H1 (cell line): ENCODE data around the gene PIEZO1. TPM values are rescaled to one million over a fixed set of nuclear protein-coding genes. Genes with fewer than 3 reads are reported as not detected.

ENCODE experiments used
- CTCF ChIA-PET: fragments of 300-600 bp; sonication (Branson Sonifier 250); formaldehyde crosslinking; loops from one replicate; lab custom pipeline; 2021; ENCODE audit not compliant: partially characterized antibody; lab: Charles Lee
- POLR2A ChIA-PET: fragments of 300-600 bp; sonication (Branson Sonifier 250); formaldehyde crosslinking; loops from one replicate; lab custom pipeline; 2021; ENCODE audit warnings: inconsistent platforms; ENCODE audit not compliant: partially characterized antibody; lab: Charles Lee
- DNase-seq, 2 experiments: peaks; one replicate each; pipeline versions ENCODE4 v3.0.0 to v3.0.0-alpha.2; 2010 to 2022; ENCODE audit warnings: low spot score in 2 of 2, low read depth in 1 of 2, mixed read lengths in 1 of 2
- FAIRE-seq: peaks from 2 replicates; lab custom pipeline; 2011; peaks lifted over from hg19 to GRCh38; lab: Jason Lieb, UNC
- H2AFZ ChIP-seq: 2 replicates; pipeline ENCODE4 v1.8.1; 2012; ENCODE audit warnings: low read length, inconsistent platforms
- H2AK5ac ChIP-seq: 2 replicates; pipeline ENCODE4 v1.6.1; 2013; ENCODE audit warnings: low read depth, low read length
- H2BK120ac ChIP-seq: replicated peaks from 2 replicates; pipeline ENCODE3; 2013; ENCODE audit warnings: low read depth, low read length, inconsistent platforms
- H2BK12ac ChIP-seq: 2 replicates; pipeline ENCODE4 v1.6.1; 2013; ENCODE audit warnings: low read depth, low read length
- H2BK15ac ChIP-seq: 2 replicates; pipeline ENCODE4 v1.6.1; 2013; ENCODE audit warnings: low read length
- H2BK20ac ChIP-seq: 2 replicates; pipeline ENCODE4 v1.6.1; 2013; ENCODE audit warnings: low read length
- H2BK5ac ChIP-seq: 2 replicates; pipeline ENCODE4 v1.6.1; 2013; ENCODE audit warnings: low read depth, low read length
- H3K14ac ChIP-seq: 2 replicates; pipeline ENCODE4 v1.6.1; 2013; ENCODE audit warnings: inconsistent platforms; ENCODE audit not compliant: insufficient read length
- H3K18ac ChIP-seq: 2 replicates; pipeline ENCODE4 v1.6.1; 2013; ENCODE audit warnings: low read length; ENCODE audit errors: extremely low read depth
- H3K23ac ChIP-seq: 2 replicates; pipeline ENCODE4 v1.6.1; 2013; ENCODE audit warnings: inconsistent platforms; ENCODE audit not compliant: insufficient read length
- H3K23me2 ChIP-seq: 2 replicates; pipeline ENCODE4 v1.6.1; 2013; ENCODE audit warnings: low read depth, low read length
- H3K27ac ChIP-seq: 2 replicates; pipeline ENCODE4 v1.6.1; 2011; ENCODE audit warnings: low read depth, low read length, inconsistent platforms
- H3K27me3 ChIP-seq, 4 experiments: replicated peaks in 1 of 4; 1 replicate in 1 of 4; 2 replicates in 3 of 4; pipeline versions ENCODE4 v1.6.1 to v1.8.1; 2011 to 2013; ENCODE audit warnings: low read length in 3 of 4, mild to moderate bottlenecking in 3 of 4, inconsistent platforms in 2 of 4, mixed read lengths in 2 of 4, moderate library complexity in 1 of 4; ENCODE audit not compliant: control insufficient read depth in 3 of 4, insufficient read depth in 3 of 4; ENCODE audit errors: extremely low read depth in 1 of 4
- H3K36me3 ChIP-seq, 4 experiments: 2 replicates each; pipeline versions ENCODE4 v1.6.1 to v1.8.1; 2011 to 2013; ENCODE audit warnings: mild to moderate bottlenecking in 4 of 4, low read length in 3 of 4, moderate library complexity in 2 of 4, control low read depth in 1 of 4, inconsistent platforms in 1 of 4; ENCODE audit not compliant: insufficient read depth in 4 of 4, control insufficient read depth in 2 of 4
- H3K4ac ChIP-seq: replicated peaks from 2 replicates; pipeline ENCODE3; 2013; ENCODE audit warnings: low read length, low read depth, mixed read lengths, inconsistent platforms; ENCODE audit not compliant: insufficient read length
- H3K4me1 ChIP-seq, 4 experiments: replicated peaks in 1 of 4; 1 replicate in 1 of 4; 2 replicates in 3 of 4; pipeline versions ENCODE4 v1.6.1 to v1.8.1; 2011 to 2013; ENCODE audit warnings: low read length in 3 of 4, inconsistent platforms in 2 of 4, mixed read lengths in 1 of 4; ENCODE audit not compliant: insufficient read depth in 4 of 4, control insufficient read depth in 3 of 4
- H3K4me2 ChIP-seq, 2 experiments: 2 replicates each; pipeline versions ENCODE4 v1.6.1 to v1.8.1; 2011 to 2013; ENCODE audit warnings: low read depth in 2 of 2, low read length in 2 of 2, control low read depth in 1 of 2, inconsistent platforms in 1 of 2, mild to moderate bottlenecking in 1 of 2; ENCODE audit not compliant: insufficient read depth in 1 of 2
- H3K4me3 ChIP-seq, 4 experiments: fragments of 200-600, 300-600 bp in 1 of 4; sonication (generic), shearing (Covaris generic), sonication (Bioruptor Twin) in 1 of 4; 2 replicates each; pipeline versions ENCODE4 v1.5.1 to v1.8.1; 2011 to 2016; ENCODE audit warnings: low read length in 4 of 4, low read depth in 3 of 4, control low read depth in 2 of 4, inconsistent platforms in 2 of 4, mild to moderate bottlenecking in 2 of 4, mixed read lengths in 1 of 4, moderate library complexity in 1 of 4; ENCODE audit not compliant: insufficient read depth in 2 of 4; ENCODE audit errors: extremely low read depth in 1 of 4
- H3K56ac ChIP-seq: replicated peaks from 2 replicates; pipeline ENCODE3; 2013; ENCODE audit warnings: low read depth, mild to moderate bottlenecking, mixed read lengths, low read length, inconsistent platforms; ENCODE audit not compliant: insufficient read length
- H3K79me1 ChIP-seq: 2 replicates; pipeline ENCODE4 v1.6.1; 2013; ENCODE audit warnings: low read depth, low read length, control low read depth
- H3K79me2 ChIP-seq, 2 experiments: 2 replicates each; pipeline versions ENCODE4 v1.6.1 to v1.8.1; 2012 to 2013; ENCODE audit warnings: low read length in 2 of 2, mild to moderate bottlenecking in 2 of 2, inconsistent platforms in 1 of 2; ENCODE audit not compliant: insufficient read depth in 2 of 2, control insufficient read depth in 1 of 2
- H3K9ac ChIP-seq, 4 experiments: replicated peaks in 1 of 4; 1 replicate in 1 of 4; 2 replicates in 3 of 4; pipeline versions ENCODE4 v1.6.1 to v1.8.1; 2011 to 2013; ENCODE audit warnings: low read depth in 3 of 4, low read length in 3 of 4, control low read depth in 2 of 4, mild to moderate bottlenecking in 2 of 4, moderate library complexity in 2 of 4, inconsistent platforms in 1 of 4; ENCODE audit errors: extremely low read depth in 1 of 4
- H3K9me3 ChIP-seq, 2 experiments: 2 replicates each; pipeline versions ENCODE4 v1.6.1 to v1.8.1; 2012 to 2013; ENCODE audit warnings: mild to moderate bottlenecking in 2 of 2, moderate library complexity in 2 of 2, control low read depth in 1 of 2, inconsistent platforms in 1 of 2, low read depth in 1 of 2, low read length in 1 of 2, mixed read lengths in 1 of 2; ENCODE audit not compliant: insufficient read depth in 2 of 2
- H4K20me1 ChIP-seq, 2 experiments: replicated peaks in 1 of 2; 2 replicates each; pipeline versions ENCODE3 to v1.8.1; 2011 to 2013; ENCODE audit warnings: inconsistent platforms in 2 of 2, low read length in 2 of 2, mild to moderate bottlenecking in 1 of 2; ENCODE audit not compliant: insufficient read depth in 2 of 2, control insufficient read depth in 1 of 2
- H4K5ac ChIP-seq: 2 replicates; pipeline ENCODE4 v1.6.1; 2013; ENCODE audit warnings: low read length, low read depth, mixed read lengths, inconsistent platforms; ENCODE audit not compliant: insufficient read length
- H4K8ac ChIP-seq: 2 replicates; pipeline ENCODE4 v1.8.0; 2013; ENCODE audit warnings: mild to moderate bottlenecking, moderate library complexity, low read length, inconsistent platforms; ENCODE audit not compliant: insufficient read depth; ENCODE audit errors: extremely low read depth
- H4K91ac ChIP-seq: replicated peaks from 2 replicates; pipeline ENCODE3; 2013; ENCODE audit warnings: low read length, mixed read lengths, inconsistent platforms; ENCODE audit not compliant: insufficient read length
- ATF2 ChIP-seq: IDR thresholded peaks from 2 replicates; pipeline ENCODE4 v1.6.1; 2012; ENCODE audit warnings: low read length, inconsistent platforms
- WGBS, 2 experiments: shearing (Covaris generic) in 1 of 2; methylation state at CpG; one replicate each; pipeline versions ENCODE4 v1.1.6 to v1.1.7; 2013 to 2015; ENCODE audit warnings: low lambda C conversion rate in 2 of 2, mixed read lengths in 2 of 2, inconsistent platforms in 1 of 2, low coverage in 1 of 2, missing lambda C conversion rate in 1 of 2; ENCODE audit not compliant: insufficient replicate concordance in 2 of 2, insufficient coverage in 1 of 2, insufficient read length in 1 of 2; ENCODE audit errors: extremely low coverage in 1 of 2, missing lambda C conversion rate in 1 of 2; 5-methylcytosine and 5-hydroxymethylcytosine counted together
- polyA plus RNA-seq, 7 experiments: library from polyadenylated mRNA; depleted of rRNA in 3 of 7; stranded (reverse) in 5 of 7; unstranded in 2 of 7; fragments of >200 nt in 5 of 7; fragments of 200-250 nt in 2 of 7; gene quantifications; 1 replicate in 5 of 7; 2 replicates in 1 of 7; 4 replicates in 1 of 7; pipeline versions ENCODE4 v1.2.1 to v1.2.3, GENCODE V29; 2011 to 2013; ENCODE audit warnings: missing spikeins in 2 of 7, mixed read lengths in 2 of 7
- total RNA-seq: library from RNA; stranded (reverse); fragmentation: NEBNext Ultra II Directional; extraction: Animal tissue kit (Norgen Biotek cat#: 25700); gene quantifications from 2 replicates; pipeline ENCODE4 v1.2.1, GENCODE V29; 2021

The PIEZO1 gene
- total and polyA plus RNA-seq, 2 of the 8 experiments (the other 6 are each of a cell fraction or from before 2014, with no cell fraction given): 42.3 to 67.5 TPM

- H3K14ac ChIP-seq: no peak overlapping the region
- no peak overlapping the region for H2BK120ac ChIP-seq
- H3K18ac ChIP-seq: no peak overlapping the region
- TF ChIP-seq ATF2: no peak
- H4K8ac ChIP-seq: no peak overlapping the region
- peak overlapping the region; percentile 17 for H3K4ac ChIP-seq
- no peak for FAIRE-seq
- no peaks in the 10 kb centered on the region for H3K27me3 ChIP-seq
- no peak overlapping the region for H2BK5ac ChIP-seq
- no peaks in the 10 kb centered on the region for H3K9me3 ChIP-seq
- peaks cover 5% of the 10 kb centered on the region for H3K79me1 ChIP-seq
- peak overlapping the region; percentile 46; the same call in 1 of the 2 replicates for H2BK15ac ChIP-seq
- no peak overlapping the region for H4K91ac ChIP-seq
- no peak overlapping the region for H3K23ac ChIP-seq
- H4K20me1 ChIP-seq: peaks cover 0 to 11% of the 10 kb centered on the region in 2 experiments
- H3K27ac ChIP-seq: no peak overlapping the region
- H2BK12ac ChIP-seq: peak overlapping the region; percentile 12; the same call in 1 of the 2 replicates
- no peak overlapping the region; the same call in 1 of the 2 replicates for H2AK5ac ChIP-seq
- H3K56ac ChIP-seq: no peak overlapping the region
- H2BK20ac ChIP-seq: no peak overlapping the region
- CTCF ChIA-PET: interaction anchor here (0.5 to 25.0 kb wide), 12 partner anchors 9 to 171 kb away, joined by 3 to 251 read pairs (median 4); no protein-coding TSS in a partner anchor
- H3K4me1 ChIP-seq: peaks cover 3 to 36% (median 21%) of the 10 kb centered on the region in 4 experiments
- no peak for DNase-seq
- no peak overlapping the region for H3K4me3 ChIP-seq
- 85% methylated on average over 13 of the region's 13 CpGs; no CpG with 5 or more reads in 1 of the 2 experiments for WGBS, 2 experiments
- H4K5ac ChIP-seq: no peak overlapping the region
- H3K36me3 ChIP-seq: no peaks in the 10 kb centered on the region
- POLR2A ChIA-PET: interaction anchor here (0.8 to 2.2 kb wide), 6 partner anchors 9 to 54 kb away, joined by 3 to 8 read pairs (median 4); no protein-coding TSS in a partner anchor
- no peak overlapping the region for H3K9ac ChIP-seq
- H3K23me2 ChIP-seq: no peaks in the 10 kb centered on the region
- H3K4me2 ChIP-seq: no peak overlapping the region
- H2AFZ ChIP-seq: no peak overlapping the region
- no peaks in the 10 kb centered on the region; a peak in 1 of 4 replicates for H3K79me2 ChIP-seq
Measured at GRCh38 chr16:88758227-88758943, 26.6 kb downstream of the PIEZO1 start.
